Panc1 (cell line): ENCODE results near the gene CTSD. TPM values are rescaled to one million over a fixed set of nuclear protein-coding genes. Genes with fewer than 3 reads are reported as not detected.

Experiments
- ATAC-seq: fragments of 200-7000 bp; cut with Tn5 transposase; 2 replicates; pipeline ENCODE4 v1.9.1; 2020; ENCODE audit warnings: mild to moderate bottlenecking, moderate library complexity
- BruUV-seq: library from RNA; stranded (reverse); fragments of 400-500 nt; replicated peaks from 2 replicates; lab custom pipeline; 2021; lab: Mats Ljungman, UMichigan
- CTCF ChIA-PET: fragments of 300-600 bp; sonication (Branson Sonifier 250); formaldehyde crosslinking; loops from one replicate; lab custom pipeline; 2022; ENCODE audit warnings: antibody characterized with exemption; lab: Charles Lee
- POLR2A ChIA-PET: fragments of 300-600 bp; sonication (Branson Sonifier 250); formaldehyde crosslinking; loops from one replicate; lab custom pipeline; 2022; ENCODE audit warnings: antibody characterized with exemption; lab: Charles Lee
- DNase-seq: peaks from one replicate; pipeline ENCODE4 v3.0.0-alpha.2; 2010; ENCODE audit warnings: low read depth, low spot score
- H3K27ac ChIP-seq: 2 replicates; pipeline ENCODE4 v1.5.1; 2011; ENCODE audit warnings: mild to moderate bottlenecking, low read length, inconsistent platforms
- H3K27me3 ChIP-seq: fragments of 200-500 bp; sonication (Bioruptor generic); 2 replicates; pipeline ENCODE4 v1.6.0; 2014; ENCODE audit warnings: low read length, inconsistent platforms; ENCODE audit not compliant: control insufficient read depth, insufficient read depth
- H3K36me3 ChIP-seq: fragments of 200-500 bp; sonication (Bioruptor generic); 2 replicates; pipeline ENCODE4 v1.5.1; 2014; ENCODE audit warnings: inconsistent platforms, mild to moderate bottlenecking, low read length, moderate library complexity; ENCODE audit not compliant: control insufficient read depth, insufficient read depth
- H3K4me1 ChIP-seq: 2 replicates; pipeline ENCODE4 v1.5.1; 2011; ENCODE audit warnings: inconsistent platforms, mild to moderate bottlenecking, low read length, moderate library complexity; ENCODE audit not compliant: control insufficient read depth, insufficient read depth
- H3K4me3 ChIP-seq, 2 experiments: 2 replicates each; pipeline ENCODE4 v1.5.1; 2011 to 2012; ENCODE audit warnings: low read depth in 2 of 2, low read length in 2 of 2, mild to moderate bottlenecking in 2 of 2, inconsistent platforms in 1 of 2, moderate library complexity in 1 of 2
- H3K9me3 ChIP-seq: fragments of 200-500 bp; sonication (Bioruptor generic); 2 replicates; pipeline ENCODE4 v1.5.1; 2014; ENCODE audit warnings: low read depth, mild to moderate bottlenecking, inconsistent platforms, low read length, moderate library complexity; ENCODE audit not compliant: control insufficient read depth, insufficient read depth
- POLR2AphosphoS5 ChIP-seq: IDR thresholded peaks from 2 replicates; pipeline ENCODE4 v1.6.1; 2012; ENCODE audit warnings: mild to moderate bottlenecking, low read depth, low read length, moderate library complexity
- SIN3A ChIP-seq: IDR thresholded peaks from 2 replicates; pipeline ENCODE4 v1.6.1; 2012; ENCODE audit warnings: low read depth, mild to moderate bottlenecking, low read length, moderate library complexity, borderline replicate concordance; ENCODE audit not compliant: insufficient read depth
- TCF7L2 ChIP-seq: IDR thresholded peaks from 2 replicates; pipeline ENCODE4 v1.6.1; 2011; ENCODE audit warnings: mild to moderate bottlenecking, low read depth, low read length, inconsistent platforms
- in situ Hi-C: cut with HindIII; loops from 2 replicates; pipeline ENCODE4 v1.10.0; 2016; ENCODE audit warnings: low sequenced_read_pairs, low pct_unique_long_range_greater_than_20kb
- intact Hi-C: fragments of 100-400 bp; cut with micrococcal nuclease; formaldehyde crosslinking; loops from one replicate; pipeline ENCODE4 v1.10.0; 2022; ENCODE audit not compliant: unreplicated experiment
- total RNA-seq: library from RNA; stranded (reverse); gene quantifications from one replicate; pipeline ENCODE4 v1.2.1, GENCODE V29; 2021; ENCODE audit not compliant: unreplicated experiment
- TF ChIP-seq, protein P1 (sequence below): fragments of 450-650 bp; IDR thresholded peaks from 2 replicates; pipeline ENCODE4 v1.5.1; 2017; ENCODE audit warnings: mild to moderate bottlenecking
- TF ChIP-seq, protein P2 (sequence below), 2 experiments: IDR thresholded peaks; 2 replicates each; pipeline ENCODE4 v1.6.1; 2011 to 2012; ENCODE audit warnings: low read depth in 2 of 2, control low read depth in 1 of 2, low read length in 1 of 2, mild to moderate bottlenecking in 1 of 2, moderate library complexity in 1 of 2; ENCODE audit not compliant: insufficient read depth in 1 of 2

The CTSD gene
- total RNA-seq, 1 experiment from 2014 or later, result 1,813 TPM

DNA sequence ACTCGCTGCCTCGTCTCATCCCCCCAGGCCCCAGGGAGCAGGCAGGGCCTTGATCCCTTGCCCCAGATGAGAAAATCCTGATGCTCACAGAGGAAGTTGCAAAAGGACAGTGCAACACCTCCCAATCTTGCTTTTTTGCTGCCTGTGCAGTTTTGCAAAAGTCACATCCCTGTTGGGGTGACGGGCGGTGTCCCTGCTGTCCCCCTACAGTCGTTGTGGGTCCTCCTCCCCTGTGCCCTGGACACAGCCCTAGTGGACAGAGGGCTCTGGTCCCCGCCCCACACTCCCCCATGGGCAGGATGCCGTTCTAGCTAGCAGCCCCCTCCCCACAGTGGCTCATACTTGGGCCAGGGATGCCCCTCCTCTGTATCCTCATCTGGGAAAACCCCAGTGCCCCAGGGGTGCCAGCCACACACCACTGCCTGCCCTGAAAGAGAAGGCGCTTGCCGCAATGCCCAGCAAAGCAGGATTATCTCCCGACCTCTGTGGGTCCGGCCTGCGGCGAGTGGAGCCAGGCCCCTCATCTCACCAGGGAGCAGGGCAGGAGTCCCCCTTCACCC is 18.4 kb upstream of the CTSD start:
- Histone ChIP-seq H3K4me1 (peaks cover 48% of the 10 kb centered on the region), H3K36me3 (no peaks in the 10 kb centered on the region), H3K27ac (peak overlapping the region; percentile 82), H3K9me3 (no peaks in the 10 kb centered on the region), H3K27me3 (no peaks in the 10 kb centered on the region), H3K4me3 (no peak overlapping the region)
- ATAC-seq (no peak), DNase-seq (no peak)
- intact Hi-C loops (no loop called here), in situ Hi-C loops (no loop called here)
- TF ChIP-seq, protein P1, sequence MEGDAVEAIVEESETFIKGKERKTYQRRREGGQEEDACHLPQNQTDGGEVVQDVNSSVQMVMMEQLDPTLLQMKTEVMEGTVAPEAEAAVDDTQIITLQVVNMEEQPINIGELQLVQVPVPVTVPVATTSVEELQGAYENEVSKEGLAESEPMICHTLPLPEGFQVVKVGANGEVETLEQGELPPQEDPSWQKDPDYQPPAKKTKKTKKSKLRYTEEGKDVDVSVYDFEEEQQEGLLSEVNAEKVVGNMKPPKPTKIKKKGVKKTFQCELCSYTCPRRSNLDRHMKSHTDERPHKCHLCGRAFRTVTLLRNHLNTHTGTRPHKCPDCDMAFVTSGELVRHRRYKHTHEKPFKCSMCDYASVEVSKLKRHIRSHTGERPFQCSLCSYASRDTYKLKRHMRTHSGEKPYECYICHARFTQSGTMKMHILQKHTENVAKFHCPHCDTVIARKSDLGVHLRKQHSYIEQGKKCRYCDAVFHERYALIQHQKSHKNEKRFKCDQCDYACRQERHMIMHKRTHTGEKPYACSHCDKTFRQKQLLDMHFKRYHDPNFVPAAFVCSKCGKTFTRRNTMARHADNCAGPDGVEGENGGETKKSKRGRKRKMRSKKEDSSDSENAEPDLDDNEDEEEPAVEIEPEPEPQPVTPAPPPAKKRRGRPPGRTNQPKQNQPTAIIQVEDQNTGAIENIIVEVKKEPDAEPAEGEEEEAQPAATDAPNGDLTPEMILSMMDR, result no peak
- TF ChIP-seq, protein P2, sequence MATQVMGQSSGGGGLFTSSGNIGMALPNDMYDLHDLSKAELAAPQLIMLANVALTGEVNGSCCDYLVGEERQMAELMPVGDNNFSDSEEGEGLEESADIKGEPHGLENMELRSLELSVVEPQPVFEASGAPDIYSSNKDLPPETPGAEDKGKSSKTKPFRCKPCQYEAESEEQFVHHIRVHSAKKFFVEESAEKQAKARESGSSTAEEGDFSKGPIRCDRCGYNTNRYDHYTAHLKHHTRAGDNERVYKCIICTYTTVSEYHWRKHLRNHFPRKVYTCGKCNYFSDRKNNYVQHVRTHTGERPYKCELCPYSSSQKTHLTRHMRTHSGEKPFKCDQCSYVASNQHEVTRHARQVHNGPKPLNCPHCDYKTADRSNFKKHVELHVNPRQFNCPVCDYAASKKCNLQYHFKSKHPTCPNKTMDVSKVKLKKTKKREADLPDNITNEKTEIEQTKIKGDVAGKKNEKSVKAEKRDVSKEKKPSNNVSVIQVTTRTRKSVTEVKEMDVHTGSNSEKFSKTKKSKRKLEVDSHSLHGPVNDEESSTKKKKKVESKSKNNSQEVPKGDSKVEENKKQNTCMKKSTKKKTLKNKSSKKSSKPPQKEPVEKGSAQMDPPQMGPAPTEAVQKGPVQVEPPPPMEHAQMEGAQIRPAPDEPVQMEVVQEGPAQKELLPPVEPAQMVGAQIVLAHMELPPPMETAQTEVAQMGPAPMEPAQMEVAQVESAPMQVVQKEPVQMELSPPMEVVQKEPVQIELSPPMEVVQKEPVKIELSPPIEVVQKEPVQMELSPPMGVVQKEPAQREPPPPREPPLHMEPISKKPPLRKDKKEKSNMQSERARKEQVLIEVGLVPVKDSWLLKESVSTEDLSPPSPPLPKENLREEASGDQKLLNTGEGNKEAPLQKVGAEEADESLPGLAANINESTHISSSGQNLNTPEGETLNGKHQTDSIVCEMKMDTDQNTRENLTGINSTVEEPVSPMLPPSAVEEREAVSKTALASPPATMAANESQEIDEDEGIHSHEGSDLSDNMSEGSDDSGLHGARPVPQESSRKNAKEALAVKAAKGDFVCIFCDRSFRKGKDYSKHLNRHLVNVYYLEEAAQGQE (IDR thresholded peaks at IDR 0.05; ENCODE audit: insufficient read depth in 1 of 2, low read depth in 2 of 2, low read length in 1 of 2), result no peak
- BruUV-seq, result no TSS peak
- CTCF ChIA-PET, result interaction anchor here (1.1 to 1.3 kb wide), 2 partner anchors 43 to 50 kb away, joined by 3 to 4 read pairs; no protein-coding TSS in a partner anchor
- POLR2A ChIA-PET, result no interaction called here

DNA sequence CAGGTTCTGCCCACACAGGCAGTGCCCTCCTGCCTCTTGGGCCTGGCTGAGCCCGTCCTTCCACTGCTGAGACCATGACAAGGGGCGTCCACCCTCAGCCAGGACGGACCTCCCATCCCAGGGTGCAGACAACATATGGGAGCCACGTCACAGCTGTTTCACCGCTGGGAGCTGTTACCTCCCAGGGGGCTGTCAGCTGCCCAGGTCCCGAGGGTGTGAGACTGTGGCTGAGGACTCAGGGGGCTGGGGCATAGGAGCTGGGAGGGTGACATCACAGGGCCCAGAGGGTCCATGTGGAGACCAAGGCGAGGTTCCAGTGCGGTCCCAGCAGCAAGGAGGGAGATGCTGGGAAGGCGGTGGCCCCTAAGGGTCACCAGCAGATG is 17.9 kb upstream of the CTSD start:
- no TSS peak for BruUV-seq
- no peaks in the 10 kb centered on the region for H3K36me3 ChIP-seq
- H3K27me3 ChIP-seq, result no peaks in the 10 kb centered on the region
- no peak overlapping the region for H3K4me3 ChIP-seq
- DNase-seq (no peak), ATAC-seq (peak; percentile 1; the same call in 1 of the 2 replicates)
- CTCF ChIA-PET, result interaction anchor here (1.3 kb wide), 1 partner anchor 51 kb away, joined by 3 read pairs; no protein-coding TSS in a partner anchor
- H3K9me3 ChIP-seq, result no peaks in the 10 kb centered on the region
- H3K27ac ChIP-seq, result peak overlapping the region; percentile 82
- H3K4me1 ChIP-seq, result peaks cover 48% of the 10 kb centered on the region
- intact Hi-C loops, result no loop called here
- in situ Hi-C loops, result no loop called here
- POLR2A ChIA-PET, result no interaction called here
- no peak for TF ChIP-seq SIN3A
- TF ChIP-seq POLR2AphosphoS5, result no peak
- TF ChIP-seq, protein P2 (IDR thresholded peaks at IDR 0.05; ENCODE audit: insufficient read depth in 1 of 2, low read depth in 2 of 2, low read length in 1 of 2), result no peak
- TF ChIP-seq, protein P1, result no peak
- TF ChIP-seq TCF7L2, result no peak
